Keratinocyte (primary cell): ENCODE measurements around the gene USP6. TPM values are rescaled to one million over a fixed set of nuclear protein-coding genes. Genes with fewer than 3 reads are reported as not detected.
"Not testable (repeated sequence)": the region's sequence is repeated elsewhere in the genome, so short reads cannot be mapped to it uniquely, and the experiment has no call there.

Experiments used
- DNase-seq: peaks from one replicate; pipeline ENCODE4 v3.0.0-alpha.2; 2011; ENCODE audit warnings: low read depth, missing footprints, low spot score
- FAIRE-seq: peaks from 2 replicates; lab custom pipeline; 2011; peaks lifted over from hg19 to GRCh38; lab: Jason Lieb, UNC
- H2AFZ ChIP-seq: 2 replicates; pipeline ENCODE4 v1.6.0; 2012; ENCODE audit warnings: low read length, control low read depth, inconsistent platforms; ENCODE audit not compliant: control insufficient read depth
- H3K27ac ChIP-seq: 2 replicates; pipeline ENCODE4 v1.5.1; 2011; ENCODE audit warnings: low read length; ENCODE audit not compliant: control insufficient read depth, insufficient read depth
- H3K27me3 ChIP-seq: 3 replicates; pipeline ENCODE4 v1.6.0; 2011; ENCODE audit warnings: low read length; ENCODE audit not compliant: control insufficient read depth, insufficient read depth; ENCODE audit errors: extremely low read depth
- H3K36me3 ChIP-seq, 2 experiments: 2 replicates in 1 of 2; 3 replicates in 1 of 2; pipeline ENCODE4 v1.5.1; 2011; ENCODE audit warnings: low read length in 2 of 2, mild to moderate bottlenecking in 1 of 2; ENCODE audit not compliant: control insufficient read depth in 2 of 2, insufficient read depth in 2 of 2; ENCODE audit errors: extremely low read depth in 1 of 2
- H3K4me1 ChIP-seq: 3 replicates; pipeline ENCODE4 v1.5.1; 2011; ENCODE audit warnings: low read length; ENCODE audit not compliant: control insufficient read depth, insufficient read depth; ENCODE audit errors: extremely low read depth
- H3K4me2 ChIP-seq: 3 replicates; pipeline ENCODE4 v1.6.0; 2011; ENCODE audit warnings: low read depth, low read length; ENCODE audit not compliant: control insufficient read depth, insufficient read depth; ENCODE audit errors: extremely low read depth
- H3K4me3 ChIP-seq, 3 experiments: fragments of 200-600 bp in 1 of 3; sonication (generic) in 1 of 3; 2 replicates in 2 of 3; 3 replicates in 1 of 3; pipeline ENCODE4 v1.5.1; 2011 to 2016; ENCODE audit warnings: low read length in 3 of 3, mild to moderate bottlenecking in 3 of 3, control low read depth in 2 of 3, inconsistent platforms in 1 of 3, low read depth in 1 of 3, mixed read lengths in 1 of 3, mixed run types in 1 of 3, moderate library complexity in 1 of 3; ENCODE audit not compliant: control insufficient read depth in 2 of 3, insufficient read depth in 2 of 3; ENCODE audit errors: extremely low read depth in 1 of 3
- H3K79me2 ChIP-seq: 2 replicates; pipeline ENCODE4 v1.6.0; 2012; ENCODE audit warnings: low read length; ENCODE audit not compliant: control insufficient read depth, insufficient read depth
- H3K9ac ChIP-seq: 3 replicates; pipeline ENCODE4 v1.6.0; 2011; ENCODE audit warnings: low read length; ENCODE audit not compliant: control insufficient read depth, insufficient read depth; ENCODE audit errors: extremely low read depth
- H3K9me1 ChIP-seq: 3 replicates; pipeline ENCODE4 v1.6.0; 2011; ENCODE audit warnings: low read length; ENCODE audit not compliant: control insufficient read depth, insufficient read depth; ENCODE audit errors: extremely low read depth
- H3K9me3 ChIP-seq: 2 replicates; pipeline ENCODE4 v1.5.1; 2012; ENCODE audit warnings: low read depth, low read length; ENCODE audit not compliant: control insufficient read depth
- H4K20me1 ChIP-seq: 3 replicates; pipeline ENCODE4 v1.6.0; 2011; ENCODE audit warnings: low read length; ENCODE audit not compliant: control insufficient read depth, insufficient read depth; ENCODE audit errors: extremely low read depth
- EZH2 ChIP-seq: IDR thresholded peaks from one replicate; pipeline ENCODE4 v1.6.1; 2012; ENCODE audit warnings: inconsistent platforms, mild to moderate bottlenecking, low read length, moderate library complexity
- dilution Hi-C: fragments of 300-500 bp; cut with MboI; formaldehyde crosslinking; loops from one replicate; pipeline ENCODE4 v1.7.0; 2020; ENCODE audit warnings: low sequenced_read_pairs; ENCODE audit not compliant: extremely low pct_ligation_motif_present
- polyA plus RNA-seq, 5 experiments: library from polyadenylated mRNA; depleted of rRNA in 3 of 5; stranded (reverse) in 3 of 5; stranded (forward) in 1 of 5; unstranded in 1 of 5; fragments of >200 nt; gene quantifications; 1 replicate in 1 of 5; 2 replicates in 3 of 5; 3 replicates in 1 of 5; pipeline versions ENCODE4 v1.2.1 to v1.2.3, GENCODE V29; 2011 to 2012; ENCODE audit warnings: missing spikeins in 2 of 5, low read depth in 1 of 5, low replicate concordance in 1 of 5
- TF ChIP-seq, protein P1 (sequence below), 3 experiments: IDR thresholded peaks in 1 of 3; conservative IDR thresholded peaks in 1 of 3; optimal IDR thresholded peaks in 1 of 3; 2 replicates in 2 of 3; 3 replicates in 1 of 3; pipeline versions ENCODE3 to v1.5.1; 2011; ENCODE audit warnings: low read length in 3 of 3, mild to moderate bottlenecking in 3 of 3, moderate library complexity in 2 of 3, control low read depth in 1 of 3, inconsistent platforms in 1 of 3; ENCODE audit not compliant: insufficient read depth in 2 of 3; ENCODE audit errors: extremely low read depth in 1 of 3

The USP6 gene
- polyA plus RNA-seq, 1 donor (not counting 4 experiments of a cell fraction or from before 2014, with no cell fraction given): not detected

DNA sequence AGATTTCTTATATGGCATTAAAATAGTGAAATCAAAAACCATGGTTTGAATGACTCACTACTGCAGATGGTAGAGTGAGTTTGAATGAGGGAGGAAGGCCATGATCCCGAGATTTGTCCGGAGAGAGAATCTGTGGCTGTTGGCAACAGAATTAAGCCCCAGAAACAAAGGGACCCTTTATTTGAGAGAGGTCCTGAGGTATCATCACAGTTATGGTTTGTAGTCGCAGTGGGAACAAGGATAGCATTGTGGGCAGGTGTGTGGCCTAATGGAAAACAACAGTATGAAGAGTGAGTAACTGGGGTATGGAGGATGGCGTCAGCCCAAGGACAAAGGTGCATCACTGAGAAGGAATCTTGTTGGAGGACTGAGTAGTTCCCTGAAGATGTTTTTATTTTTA lies 46.1 kb upstream of the USP6 start:
- no peak overlapping the region for H3K9ac ChIP-seq
- H3K9me1 ChIP-seq: no peaks in the 10 kb centered on the region
- no peaks in the 10 kb centered on the region for H3K79me2 ChIP-seq
- no peaks in the 10 kb centered on the region for H3K9me3 ChIP-seq
- no peaks in the 10 kb centered on the region for H3K4me1 ChIP-seq
- H3K27ac ChIP-seq: no peak overlapping the region
- no peak overlapping the region for H2AFZ ChIP-seq
- no peak overlapping the region for H3K4me2 ChIP-seq
- no peaks in the 10 kb centered on the region for H4K20me1 ChIP-seq
- no peak overlapping the region for H3K4me3 ChIP-seq
- H3K27me3 ChIP-seq: no peaks in the 10 kb centered on the region
- dilution Hi-C loops: no loop called here
- TF ChIP-seq EZH2: no peak
- TF ChIP-seq, protein P1, sequence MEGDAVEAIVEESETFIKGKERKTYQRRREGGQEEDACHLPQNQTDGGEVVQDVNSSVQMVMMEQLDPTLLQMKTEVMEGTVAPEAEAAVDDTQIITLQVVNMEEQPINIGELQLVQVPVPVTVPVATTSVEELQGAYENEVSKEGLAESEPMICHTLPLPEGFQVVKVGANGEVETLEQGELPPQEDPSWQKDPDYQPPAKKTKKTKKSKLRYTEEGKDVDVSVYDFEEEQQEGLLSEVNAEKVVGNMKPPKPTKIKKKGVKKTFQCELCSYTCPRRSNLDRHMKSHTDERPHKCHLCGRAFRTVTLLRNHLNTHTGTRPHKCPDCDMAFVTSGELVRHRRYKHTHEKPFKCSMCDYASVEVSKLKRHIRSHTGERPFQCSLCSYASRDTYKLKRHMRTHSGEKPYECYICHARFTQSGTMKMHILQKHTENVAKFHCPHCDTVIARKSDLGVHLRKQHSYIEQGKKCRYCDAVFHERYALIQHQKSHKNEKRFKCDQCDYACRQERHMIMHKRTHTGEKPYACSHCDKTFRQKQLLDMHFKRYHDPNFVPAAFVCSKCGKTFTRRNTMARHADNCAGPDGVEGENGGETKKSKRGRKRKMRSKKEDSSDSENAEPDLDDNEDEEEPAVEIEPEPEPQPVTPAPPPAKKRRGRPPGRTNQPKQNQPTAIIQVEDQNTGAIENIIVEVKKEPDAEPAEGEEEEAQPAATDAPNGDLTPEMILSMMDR (optimal IDR thresholded peaks at IDR 0.05 in 1 of 3, IDR thresholded peaks at IDR 0.05 in 1 of 3, conservative IDR thresholded peaks at IDR 0.05 in 1 of 3; ENCODE audit: extremely low read depth in 1 of 3, insufficient read depth in 2 of 3, low read length in 3 of 3): no peak
- FAIRE-seq (peak; percentile 51), DNase-seq (peak; percentile 25)
- H3K36me3 ChIP-seq: no peaks in the 10 kb centered on the region

GRCh38 chr17:5075472-5075871 lies 40.4 kb upstream of the USP6 start:
- DNase-seq, H2AFZ ChIP-seq, H3K27me3 ChIP-seq, H3K4me2 ChIP-seq, H3K9me3 ChIP-seq, H3K36me3 ChIP-seq, H3K4me3 ChIP-seq, H3K79me2 ChIP-seq, H3K9me1 ChIP-seq, H4K20me1 ChIP-seq, H3K27ac ChIP-seq, H3K4me1 ChIP-seq, H3K9ac ChIP-seq, dilution Hi-C loops, FAIRE-seq: not testable (repeated sequence)

DNA sequence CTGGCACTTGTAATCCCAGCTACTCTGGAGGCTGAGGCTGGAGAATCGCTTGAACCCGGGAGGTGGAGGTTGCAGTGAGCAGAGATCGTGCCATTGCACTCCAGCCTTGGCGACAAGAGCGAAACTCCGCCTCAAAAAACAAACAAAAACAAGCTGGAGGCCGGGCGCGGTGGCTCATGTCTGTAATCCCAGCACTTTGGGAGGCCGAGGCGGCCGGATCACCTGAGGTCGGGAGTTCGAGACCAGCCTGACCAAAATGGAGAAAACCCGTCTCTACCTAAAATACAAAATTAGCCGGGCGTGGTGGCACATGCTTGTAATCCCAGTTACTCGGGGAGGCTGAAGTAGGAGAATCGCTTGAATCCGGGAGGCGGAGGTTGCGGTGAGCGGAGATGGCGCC lies 38.6 kb upstream of the USP6 start:
- H3K27ac ChIP-seq, H4K20me1 ChIP-seq, H3K9me1 ChIP-seq, H3K4me3 ChIP-seq, H3K9me3 ChIP-seq, H3K4me1 ChIP-seq, H3K36me3 ChIP-seq, DNase-seq, FAIRE-seq, dilution Hi-C loops, H3K27me3 ChIP-seq, H3K79me2 ChIP-seq, H3K9ac ChIP-seq: not testable (repeated sequence)
- Histone ChIP-seq H3K4me2 (peak overlapping the region; percentile 83), H2AFZ (peak overlapping the region; percentile 96)
